Endothelial cell of umbilical vein (primary cell): Measurements from ENCODE around the gene AP5B1. TPM values are rescaled to one million over a fixed set of nuclear protein-coding genes. Genes with fewer than 3 reads are reported as not detected.

Experiments used
- BruUV-seq: library from RNA; stranded (reverse); fragments of 400-500 nt; replicated peaks from 2 replicates; lab custom pipeline; 2021; lab: Mats Ljungman, UMichigan
- CTCF ChIA-PET: fragments of 300-600, 350-600 bp; sonication (Branson Sonifier 250); formaldehyde crosslinking; loops from one replicate; lab custom pipeline; 2021; ENCODE audit warnings: antibody characterized with exemption, inconsistent platforms; lab: Charles Lee
- POLR2A ChIA-PET: fragments of 300-600, 350-600 bp; sonication (Branson Sonifier 250); formaldehyde crosslinking; loops from one replicate; lab custom pipeline; 2021; ENCODE audit warnings: antibody characterized with exemption, inconsistent platforms; lab: Charles Lee
- DNase-seq: peaks from one replicate; pipeline ENCODE4 v3.0.0-alpha.2; 2011; ENCODE audit warnings: low read depth, low spot score
- FAIRE-seq: peaks from 2 replicates; lab custom pipeline; 2011; peaks lifted over from hg19 to GRCh38; lab: Jason Lieb, UNC
- H2AFZ ChIP-seq: 2 replicates; pipeline ENCODE4 v1.6.0; 2012; ENCODE audit warnings: low read depth, low read length, control low read depth, inconsistent platforms
- H3K27ac ChIP-seq: 2 replicates; pipeline ENCODE4 v1.5.1; 2011; ENCODE audit warnings: low read depth, mild to moderate bottlenecking, control low read depth, low read length, moderate library complexity; ENCODE audit not compliant: insufficient read depth
- H3K27me3 ChIP-seq, 2 experiments: 2 replicates each; pipeline versions ENCODE4 v1.6.0 to v1.6.1; 2011; ENCODE audit warnings: low read length in 2 of 2, mixed read lengths in 1 of 2; ENCODE audit not compliant: control insufficient read depth in 2 of 2, insufficient read depth in 2 of 2
- H3K36me3 ChIP-seq, 2 experiments: 2 replicates in 1 of 2; 3 replicates in 1 of 2; pipeline ENCODE4 v1.5.1; 2011; ENCODE audit warnings: low read length in 2 of 2, mild to moderate bottlenecking in 1 of 2, moderate library complexity in 1 of 2; ENCODE audit not compliant: control insufficient read depth in 2 of 2, insufficient read depth in 2 of 2; ENCODE audit errors: extremely low read depth in 1 of 2
- H3K4me1 ChIP-seq: 3 replicates; pipeline ENCODE4 v1.5.1; 2011; ENCODE audit warnings: mild to moderate bottlenecking, low read length; ENCODE audit not compliant: control insufficient read depth, insufficient read depth; ENCODE audit errors: extremely low read depth
- H3K4me2 ChIP-seq: 2 replicates; pipeline ENCODE4 v1.6.1; 2011; ENCODE audit warnings: low read length, control low read depth, mixed read lengths; ENCODE audit not compliant: insufficient read depth
- H3K4me3 ChIP-seq, 3 experiments: fragments of 200-600 bp in 1 of 3; sonication (generic), shearing (Covaris generic) in 1 of 3; replicated peaks in 1 of 3; 2 replicates each; pipeline ENCODE4 v1.5.1; 2011 to 2016; ENCODE audit warnings: control low read depth in 3 of 3, low read length in 3 of 3, mild to moderate bottlenecking in 2 of 3, inconsistent platforms in 1 of 3, low read depth in 1 of 3, moderate library complexity in 1 of 3; ENCODE audit not compliant: insufficient read depth in 1 of 3
- H3K79me2 ChIP-seq: 2 replicates; pipeline ENCODE4 v1.6.0; 2012; ENCODE audit warnings: low read length, inconsistent platforms; ENCODE audit not compliant: control insufficient read depth, insufficient read depth
- H3K9ac ChIP-seq: replicated peaks from 2 replicates; pipeline ENCODE3; 2011; ENCODE audit warnings: low read length, control low read depth; ENCODE audit not compliant: insufficient read depth; ENCODE audit errors: extremely low read depth
- H3K9me1 ChIP-seq: replicated peaks from 3 replicates; pipeline ENCODE4 v1.6.0; 2011; ENCODE audit warnings: mild to moderate bottlenecking, low read length; ENCODE audit not compliant: control insufficient read depth, insufficient read depth; ENCODE audit errors: extremely low read depth
- H3K9me3 ChIP-seq: replicated peaks from 2 replicates; pipeline ENCODE4 v1.5.1; 2012; ENCODE audit warnings: low read length, inconsistent platforms; ENCODE audit not compliant: control insufficient read depth, insufficient read depth
- H4K20me1 ChIP-seq: replicated peaks from 2 replicates; pipeline ENCODE3; 2011; ENCODE audit warnings: mild to moderate bottlenecking, low read length; ENCODE audit not compliant: control insufficient read depth, insufficient read depth; ENCODE audit errors: extremely low read depth
- CTCF ChIP-seq, 2 donors: IDR thresholded peaks; 1 replicate in 1 of 2; 2 replicates in 1 of 2; pipeline ENCODE4 v1.5.1; 2011; ENCODE audit warnings: low read length in 2 of 2, mild to moderate bottlenecking in 2 of 2, moderate library complexity in 2 of 2, control low read depth in 1 of 2, inconsistent platforms in 1 of 2, low read depth in 1 of 2; ENCODE audit not compliant: insufficient read depth in 1 of 2; ENCODE audit errors: extremely low read depth in 1 of 2
- EZH2 ChIP-seq: IDR thresholded peaks from 2 replicates; pipeline ENCODE4 v1.6.1; 2012; ENCODE audit warnings: borderline replicate concordance, low read depth, mild to moderate bottlenecking, moderate library complexity, low read length, inconsistent platforms; ENCODE audit not compliant: severe bottlenecking
- FOS ChIP-seq: IDR thresholded peaks from 2 replicates; pipeline ENCODE4 v1.6.1; 2011; ENCODE audit warnings: mild to moderate bottlenecking, low read length, moderate library complexity, borderline replicate concordance; ENCODE audit not compliant: insufficient read depth
- GATA2 ChIP-seq: IDR thresholded peaks from 2 replicates; pipeline ENCODE4 v1.7.0; 2011; ENCODE audit warnings: low read depth, mild to moderate bottlenecking, moderate library complexity, mixed read lengths, low read length; ENCODE audit not compliant: insufficient read length, insufficient read depth
- JUN ChIP-seq: IDR thresholded peaks from 2 replicates; pipeline ENCODE4 v1.6.1; 2011; ENCODE audit warnings: borderline replicate concordance, low read depth; ENCODE audit not compliant: insufficient read length, insufficient read depth
- MAX ChIP-seq: IDR thresholded peaks from 2 replicates; pipeline ENCODE4 v1.6.1; 2011; ENCODE audit not compliant: insufficient read depth, insufficient read length
- POLR2A ChIP-seq: IDR thresholded peaks from 2 replicates; pipeline ENCODE4 v1.6.1; 2012; ENCODE audit warnings: low read depth, mild to moderate bottlenecking, control low read depth, low read length
- POLR2AphosphoS5 ChIP-seq: IDR thresholded peaks from 2 replicates; pipeline ENCODE4 v1.6.1; 2012; ENCODE audit warnings: low read depth, mild to moderate bottlenecking, control low read depth, low read length, moderate library complexity; ENCODE audit not compliant: insufficient read depth
- dilution Hi-C: fragments of 300-500 bp; cut with MboI; formaldehyde crosslinking; loops from one replicate; pipeline ENCODE4 v1.15.0; 2019; ENCODE audit warnings: low sequenced_read_pairs; ENCODE audit not compliant: extremely low pct_ligation_motif_present
- intact Hi-C: fragments of 100-400 bp; cut with micrococcal nuclease; formaldehyde crosslinking; loops from one replicate; pipeline ENCODE4 v1.10.0; 2022
- polyA plus RNA-seq, 4 experiments: library from polyadenylated mRNA; depleted of rRNA in 3 of 4; stranded (reverse) in 3 of 4; unstranded in 1 of 4; fragments of >200 nt; gene quantifications; 2 replicates each; pipeline versions ENCODE4 v1.2.1 to v1.2.3, GENCODE V29; 2011 to 2012; ENCODE audit warnings: missing spikeins in 1 of 4
- total RNA-seq: library from RNA; stranded (reverse); gene quantifications from 2 replicates; pipeline ENCODE4 v1.2.3, GENCODE V29; 2021

The AP5B1 gene
- total and polyA plus RNA-seq, 2 donors (not counting 3 experiments of a cell fraction or from before 2014, with no cell fraction given) = 9.2 to 15.3 TPM

GRCh38 chr11:65779669-65779918, 1.2 kb downstream of the AP5B1 start:
- no peak overlapping the region for H2AFZ ChIP-seq
- DNase-seq (no peak), FAIRE-seq (no peak)
- no peak for TF ChIP-seq MAX
- TF ChIP-seq POLR2AphosphoS5 = no peak
- no peak for TF ChIP-seq CTCF (IDR thresholded peaks at IDR 0.05; ENCODE audit: extremely low read depth in 1 of 2, insufficient read depth in 1 of 2, low read depth in 1 of 2, low read length in 2 of 2)
- no peak for TF ChIP-seq FOS
- no peak for TF ChIP-seq POLR2A
- no peak for TF ChIP-seq GATA2
- TF ChIP-seq JUN = no peak
- TF ChIP-seq EZH2 = no peak
- no peaks in the 10 kb centered on the region for H3K9me1 ChIP-seq
- H3K36me3 ChIP-seq = peaks cover 12 to 14% of the 10 kb centered on the region in 2 experiments
- H3K79me2 ChIP-seq = peaks cover 24% of the 10 kb centered on the region
- no peak overlapping the region for H3K27ac ChIP-seq
- H3K4me3 ChIP-seq = peak overlapping the region in 2 of 3 experiments; percentile 49 to 55
- H3K9ac ChIP-seq = peak overlapping the region; percentile 21
- POLR2A ChIA-PET = interaction anchor here (0.8 to 1.2 kb wide), 2 partner anchors 67 to 80 kb away, joined by 4 to 5 read pairs; partner anchors contain the start of gene MUS81
- CTCF ChIA-PET = interaction anchor here (0.6 to 4.1 kb wide), 52 partner anchors 9 to 353 kb away, joined by 3 to 109 read pairs (median 7); partner anchors contain the start of genes BANF1, CCDC85B, EFEMP2 and EIF1AD
- no peaks in the 10 kb centered on the region for H4K20me1 ChIP-seq
- dilution Hi-C loops (no loop called here), intact Hi-C loops (no loop called here)
- peaks cover 0 to 2% of the 10 kb centered on the region in 2 experiments for H3K27me3 ChIP-seq
- no peaks in the 10 kb centered on the region for H3K9me3 ChIP-seq
- peak overlapping the region; percentile 66 for H3K4me2 ChIP-seq
- BruUV-seq = no TSS peak
- H3K4me1 ChIP-seq = peaks cover 5% of the 10 kb centered on the region
